ENCODE results near the gene ZNF493.

Gene ZNF493

GRCh38 chr19:21463449-21464105 is 66.6 kb downstream of the ZNF493 start:
- no peak for DNase-seq (ENCODE audit: low read depth in 2 of 2)

- no peak for DNase-seq (ENCODE audit: low read depth in 2 of 2)
Measured at GRCh38 chr19:21466627-21467026, 69.7 kb downstream of the ZNF493 start.

GRCh38 chr19:21468791-21469190 is 71.9 kb downstream of the ZNF493 start:
- no peak for DNase-seq (ENCODE audit: low read depth in 2 of 2)

GRCh38 chr19:21472507-21472906 is 75.6 kb downstream of the ZNF493 start:
- no peak for DNase-seq (ENCODE audit: low read depth in 2 of 2)

GRCh38 chr19:21474671-21475181 is 77.8 kb downstream of the ZNF493 start:
- peak; percentile 27 to 49 for DNase-seq (ENCODE audit: low read depth in 2 of 2)
